H1 (cell line): Measurements from ENCODE around the gene CPPED1. TPM values are rescaled to one million over a fixed set of nuclear protein-coding genes. Genes with fewer than 3 reads are reported as not detected.

Experiments
- CTCF ChIA-PET: fragments of 300-600 bp; sonication (Branson Sonifier 250); formaldehyde crosslinking; loops from one replicate; lab custom pipeline; 2021; ENCODE audit not compliant: partially characterized antibody; lab: Charles Lee
- POLR2A ChIA-PET: fragments of 300-600 bp; sonication (Branson Sonifier 250); formaldehyde crosslinking; loops from one replicate; lab custom pipeline; 2021; ENCODE audit warnings: inconsistent platforms; ENCODE audit not compliant: partially characterized antibody; lab: Charles Lee
- DNase-seq, 2 experiments: peaks; one replicate each; pipeline versions ENCODE4 v3.0.0 to v3.0.0-alpha.2; 2010 to 2022; ENCODE audit warnings: low spot score in 2 of 2, low read depth in 1 of 2, mixed read lengths in 1 of 2
- FAIRE-seq: peaks from 2 replicates; lab custom pipeline; 2011; peaks lifted over from hg19 to GRCh38; lab: Jason Lieb, UNC
- H2AFZ ChIP-seq: 2 replicates; pipeline ENCODE4 v1.8.1; 2012; ENCODE audit warnings: low read length, inconsistent platforms
- H2AK5ac ChIP-seq: 2 replicates; pipeline ENCODE4 v1.6.1; 2013; ENCODE audit warnings: low read depth, low read length
- H2BK120ac ChIP-seq: replicated peaks from 2 replicates; pipeline ENCODE3; 2013; ENCODE audit warnings: low read depth, low read length, inconsistent platforms
- H2BK12ac ChIP-seq: 2 replicates; pipeline ENCODE4 v1.6.1; 2013; ENCODE audit warnings: low read depth, low read length
- H2BK15ac ChIP-seq: 2 replicates; pipeline ENCODE4 v1.6.1; 2013; ENCODE audit warnings: low read length
- H2BK20ac ChIP-seq: 2 replicates; pipeline ENCODE4 v1.6.1; 2013; ENCODE audit warnings: low read length
- H2BK5ac ChIP-seq: 2 replicates; pipeline ENCODE4 v1.6.1; 2013; ENCODE audit warnings: low read depth, low read length
- H3K14ac ChIP-seq: 2 replicates; pipeline ENCODE4 v1.6.1; 2013; ENCODE audit warnings: inconsistent platforms; ENCODE audit not compliant: insufficient read length
- H3K18ac ChIP-seq: 2 replicates; pipeline ENCODE4 v1.6.1; 2013; ENCODE audit warnings: low read length; ENCODE audit errors: extremely low read depth
- H3K23ac ChIP-seq: 2 replicates; pipeline ENCODE4 v1.6.1; 2013; ENCODE audit warnings: inconsistent platforms; ENCODE audit not compliant: insufficient read length
- H3K23me2 ChIP-seq: 2 replicates; pipeline ENCODE4 v1.6.1; 2013; ENCODE audit warnings: low read depth, low read length
- H3K27ac ChIP-seq: 2 replicates; pipeline ENCODE4 v1.6.1; 2011; ENCODE audit warnings: low read depth, low read length, inconsistent platforms
- H3K27me3 ChIP-seq, 4 experiments: replicated peaks in 1 of 4; 1 replicate in 1 of 4; 2 replicates in 3 of 4; pipeline versions ENCODE4 v1.6.1 to v1.8.1; 2011 to 2013; ENCODE audit warnings: low read length in 3 of 4, mild to moderate bottlenecking in 3 of 4, inconsistent platforms in 2 of 4, mixed read lengths in 2 of 4, moderate library complexity in 1 of 4; ENCODE audit not compliant: control insufficient read depth in 3 of 4, insufficient read depth in 3 of 4; ENCODE audit errors: extremely low read depth in 1 of 4
- H3K36me3 ChIP-seq, 4 experiments: 2 replicates each; pipeline versions ENCODE4 v1.6.1 to v1.8.1; 2011 to 2013; ENCODE audit warnings: mild to moderate bottlenecking in 4 of 4, low read length in 3 of 4, moderate library complexity in 2 of 4, control low read depth in 1 of 4, inconsistent platforms in 1 of 4; ENCODE audit not compliant: insufficient read depth in 4 of 4, control insufficient read depth in 2 of 4
- H3K4ac ChIP-seq: replicated peaks from 2 replicates; pipeline ENCODE3; 2013; ENCODE audit warnings: low read length, low read depth, mixed read lengths, inconsistent platforms; ENCODE audit not compliant: insufficient read length
- H3K4me1 ChIP-seq, 4 experiments: replicated peaks in 1 of 4; 1 replicate in 1 of 4; 2 replicates in 3 of 4; pipeline versions ENCODE4 v1.6.1 to v1.8.1; 2011 to 2013; ENCODE audit warnings: low read length in 3 of 4, inconsistent platforms in 2 of 4, mixed read lengths in 1 of 4; ENCODE audit not compliant: insufficient read depth in 4 of 4, control insufficient read depth in 3 of 4
- H3K4me2 ChIP-seq, 2 experiments: 2 replicates each; pipeline versions ENCODE4 v1.6.1 to v1.8.1; 2011 to 2013; ENCODE audit warnings: low read depth in 2 of 2, low read length in 2 of 2, control low read depth in 1 of 2, inconsistent platforms in 1 of 2, mild to moderate bottlenecking in 1 of 2; ENCODE audit not compliant: insufficient read depth in 1 of 2
- H3K4me3 ChIP-seq, 4 experiments: fragments of 200-600, 300-600 bp in 1 of 4; sonication (generic), shearing (Covaris generic), sonication (Bioruptor Twin) in 1 of 4; 2 replicates each; pipeline versions ENCODE4 v1.5.1 to v1.8.1; 2011 to 2016; ENCODE audit warnings: low read length in 4 of 4, low read depth in 3 of 4, control low read depth in 2 of 4, inconsistent platforms in 2 of 4, mild to moderate bottlenecking in 2 of 4, mixed read lengths in 1 of 4, moderate library complexity in 1 of 4; ENCODE audit not compliant: insufficient read depth in 2 of 4; ENCODE audit errors: extremely low read depth in 1 of 4
- H3K56ac ChIP-seq: replicated peaks from 2 replicates; pipeline ENCODE3; 2013; ENCODE audit warnings: low read depth, mild to moderate bottlenecking, mixed read lengths, low read length, inconsistent platforms; ENCODE audit not compliant: insufficient read length
- H3K79me1 ChIP-seq: 2 replicates; pipeline ENCODE4 v1.6.1; 2013; ENCODE audit warnings: low read depth, low read length, control low read depth
- H3K79me2 ChIP-seq, 2 experiments: 2 replicates each; pipeline versions ENCODE4 v1.6.1 to v1.8.1; 2012 to 2013; ENCODE audit warnings: low read length in 2 of 2, mild to moderate bottlenecking in 2 of 2, inconsistent platforms in 1 of 2; ENCODE audit not compliant: insufficient read depth in 2 of 2, control insufficient read depth in 1 of 2
- H3K9ac ChIP-seq, 4 experiments: replicated peaks in 1 of 4; 1 replicate in 1 of 4; 2 replicates in 3 of 4; pipeline versions ENCODE4 v1.6.1 to v1.8.1; 2011 to 2013; ENCODE audit warnings: low read depth in 3 of 4, low read length in 3 of 4, control low read depth in 2 of 4, mild to moderate bottlenecking in 2 of 4, moderate library complexity in 2 of 4, inconsistent platforms in 1 of 4; ENCODE audit errors: extremely low read depth in 1 of 4
- H3K9me3 ChIP-seq, 2 experiments: 2 replicates each; pipeline versions ENCODE4 v1.6.1 to v1.8.1; 2012 to 2013; ENCODE audit warnings: mild to moderate bottlenecking in 2 of 2, moderate library complexity in 2 of 2, control low read depth in 1 of 2, inconsistent platforms in 1 of 2, low read depth in 1 of 2, low read length in 1 of 2, mixed read lengths in 1 of 2; ENCODE audit not compliant: insufficient read depth in 2 of 2
- H4K20me1 ChIP-seq, 2 experiments: replicated peaks in 1 of 2; 2 replicates each; pipeline versions ENCODE3 to v1.8.1; 2011 to 2013; ENCODE audit warnings: inconsistent platforms in 2 of 2, low read length in 2 of 2, mild to moderate bottlenecking in 1 of 2; ENCODE audit not compliant: insufficient read depth in 2 of 2, control insufficient read depth in 1 of 2
- H4K5ac ChIP-seq: 2 replicates; pipeline ENCODE4 v1.6.1; 2013; ENCODE audit warnings: low read length, low read depth, mixed read lengths, inconsistent platforms; ENCODE audit not compliant: insufficient read length
- H4K8ac ChIP-seq: 2 replicates; pipeline ENCODE4 v1.8.0; 2013; ENCODE audit warnings: mild to moderate bottlenecking, moderate library complexity, low read length, inconsistent platforms; ENCODE audit not compliant: insufficient read depth; ENCODE audit errors: extremely low read depth
- H4K91ac ChIP-seq: replicated peaks from 2 replicates; pipeline ENCODE3; 2013; ENCODE audit warnings: low read length, mixed read lengths, inconsistent platforms; ENCODE audit not compliant: insufficient read length
- BACH1 ChIP-seq: IDR thresholded peaks from 2 replicates; pipeline ENCODE4 v1.6.1; 2012; ENCODE audit warnings: low read length, improper control_type of control experiment
- BCL11A ChIP-seq, 2 experiments: IDR thresholded peaks; one replicate each; pipeline ENCODE4 v1.6.1; 2011; ENCODE audit warnings: low read depth in 2 of 2, low read length in 2 of 2, mild to moderate bottlenecking in 2 of 2
- CBX5 ChIP-seq: fragments of 300-800, 300-1000 bp; sonication (generic); IDR thresholded peaks from 2 replicates; pipeline ENCODE4 v1.7.1; 2016; ENCODE audit warnings: antibody characterized with exemption, low read length, low read depth
- KDM1A ChIP-seq: fragments of 200-600, 300-600 bp; sonication (generic); IDR thresholded peaks from 2 replicates; pipeline ENCODE4 v1.7.1; 2016; ENCODE audit warnings: mild to moderate bottlenecking, low read length, borderline replicate concordance
- MAFK ChIP-seq: IDR thresholded peaks from 2 replicates; pipeline ENCODE4 v1.6.1; 2012; ENCODE audit warnings: low read depth, mild to moderate bottlenecking, improper control_type of control experiment, low read length
- NANOG ChIP-seq: IDR thresholded peaks from 2 replicates; pipeline ENCODE4 v1.6.1; 2011; ENCODE audit warnings: low read length, low read depth, mild to moderate bottlenecking, inconsistent platforms; ENCODE audit not compliant: insufficient read depth, poor library complexity, severe bottlenecking
- RNF2 ChIP-seq: fragments of 200-900, 300-1000 bp; sonication (generic); IDR thresholded peaks from 2 replicates; pipeline ENCODE4 v1.7.1; 2016; ENCODE audit warnings: borderline replicate concordance, low read depth, mild to moderate bottlenecking, antibody characterized with exemption, low read length; ENCODE audit not compliant: poor library complexity, severe bottlenecking; ENCODE audit errors: missing control alignments
- RXRA ChIP-seq: IDR thresholded peaks from 2 replicates; pipeline ENCODE4 v1.6.1; 2011; ENCODE audit warnings: low read depth, mild to moderate bottlenecking, low read length, moderate library complexity; ENCODE audit not compliant: insufficient read depth
- SIN3A ChIP-seq, 2 experiments: IDR thresholded peaks in 1 of 2; conservative IDR thresholded peaks in 1 of 2; 2 replicates each; pipeline ENCODE4 v1.6.1; 2011 to 2012; ENCODE audit warnings: low read length in 2 of 2, improper control_type of control experiment in 1 of 2, low read depth in 1 of 2, mild to moderate bottlenecking in 1 of 2
- SIX5 ChIP-seq: IDR thresholded peaks from 2 replicates; pipeline ENCODE4 v1.6.1; 2011; ENCODE audit warnings: mild to moderate bottlenecking, low read depth, low read length
- SP1 ChIP-seq: IDR thresholded peaks from 2 replicates; pipeline ENCODE4 v1.6.1; 2011; ENCODE audit warnings: low read depth, low read length
- SRF ChIP-seq: IDR thresholded peaks from 2 replicates; pipeline ENCODE4 v1.6.1; 2011; ENCODE audit warnings: mild to moderate bottlenecking, low read depth, low read length, moderate library complexity
- YY1 ChIP-seq: IDR thresholded peaks from 2 replicates; pipeline ENCODE4 v1.6.1; 2011; ENCODE audit warnings: low read depth, mild to moderate bottlenecking, low read length
- WGBS, 2 experiments: shearing (Covaris generic) in 1 of 2; methylation state at CpG; one replicate each; pipeline versions ENCODE4 v1.1.6 to v1.1.7; 2013 to 2015; ENCODE audit warnings: low lambda C conversion rate in 2 of 2, mixed read lengths in 2 of 2, inconsistent platforms in 1 of 2, low coverage in 1 of 2, missing lambda C conversion rate in 1 of 2; ENCODE audit not compliant: insufficient replicate concordance in 2 of 2, insufficient coverage in 1 of 2, insufficient read length in 1 of 2; ENCODE audit errors: extremely low coverage in 1 of 2, missing lambda C conversion rate in 1 of 2; 5-methylcytosine and 5-hydroxymethylcytosine counted together
- polyA plus RNA-seq, 7 experiments: library from polyadenylated mRNA; depleted of rRNA in 3 of 7; stranded (reverse) in 5 of 7; unstranded in 2 of 7; fragments of >200 nt in 5 of 7; fragments of 200-250 nt in 2 of 7; gene quantifications; 1 replicate in 5 of 7; 2 replicates in 1 of 7; 4 replicates in 1 of 7; pipeline versions ENCODE4 v1.2.1 to v1.2.3, GENCODE V29; 2011 to 2013; ENCODE audit warnings: missing spikeins in 2 of 7, mixed read lengths in 2 of 7
- total RNA-seq: library from RNA; stranded (reverse); fragmentation: NEBNext Ultra II Directional; extraction: Animal tissue kit (Norgen Biotek cat#: 25700); gene quantifications from 2 replicates; pipeline ENCODE4 v1.2.1, GENCODE V29; 2021

Gene CPPED1
- total and polyA plus RNA-seq, 2 of the 8 experiments (the other 6 are each of a cell fraction or from before 2014, with no cell fraction given) = 3.5 to 11.2 TPM

DNA sequence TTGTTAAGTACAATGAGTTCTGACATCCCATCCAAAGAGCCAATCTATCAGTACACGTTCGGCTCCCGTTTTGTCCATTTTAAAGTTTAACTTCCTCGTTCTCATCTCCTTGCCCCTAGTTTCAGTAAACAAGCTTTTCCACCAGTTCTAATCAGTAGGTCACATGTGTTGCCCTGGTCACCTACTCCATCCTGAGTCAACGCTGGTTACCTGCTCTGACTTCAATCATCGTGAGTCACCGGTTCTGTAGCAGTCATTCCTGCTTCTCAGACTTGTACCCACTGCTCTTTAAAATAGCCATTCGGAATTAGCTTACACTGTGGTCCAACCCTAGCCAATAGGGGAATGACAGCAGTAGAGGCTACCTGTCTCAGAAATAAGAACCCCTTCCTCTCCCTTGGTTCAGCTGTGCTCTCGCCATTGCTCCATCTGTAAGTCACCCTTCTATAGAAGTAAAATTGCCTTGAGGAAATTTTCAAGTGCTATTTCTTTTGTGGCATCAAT is 191.0 kb downstream of the CPPED1 start:
- FAIRE-seq (no peak), DNase-seq (no peak)
- Histone ChIP-seq H2BK12ac (no peak overlapping the region), H2AK5ac (0 out of 2 replicates have a peak overlapping the region, but pooled peaks have one; percentile 49), H3K9ac (no peak overlapping the region), H3K4me3 (no peak overlapping the region), H3K4me1 (peaks cover 0 to 10% (median 4%) of the 10 kb centered on the region in 4 experiments; a peak in 4 of 7 replicates), H4K5ac (no peak overlapping the region), H2BK20ac (no peak overlapping the region), H3K79me2 (no peaks in the 10 kb centered on the region), H3K14ac (no peak overlapping the region), H3K27me3 (no peaks in the 10 kb centered on the region), H3K4me2 (no peak overlapping the region), H3K27ac (no peak overlapping the region), H2BK120ac (no peak overlapping the region), H2BK15ac (no peak overlapping the region), H3K4ac (no peak overlapping the region), H3K79me1 (no peaks in the 10 kb centered on the region), H3K9me3 (no peaks in the 10 kb centered on the region), H4K91ac (no peak overlapping the region), H2AFZ (no peak overlapping the region), H2BK5ac (no peak overlapping the region; the same call in 1 of the 2 replicates), H3K18ac (no peak overlapping the region), H4K20me1 (no peaks in the 10 kb centered on the region), H3K56ac (no peak overlapping the region), H3K36me3 (no peaks in the 10 kb centered on the region; a peak in 1 of 8 replicates), H3K23ac (no peak overlapping the region), H4K8ac (no peak overlapping the region), H3K23me2 (no peaks in the 10 kb centered on the region)
- ChIA-PET CTCF (no interaction called here), POLR2A (no interaction called here)
- WGBS, 2 experiments = 90% methylated on average over 9 of the region's 9 CpGs; no CpG with 5 or more reads in 1 of the 2 experiments
- no peak for TF ChIP-seq SIX5
- TF ChIP-seq SIN3A (conservative IDR thresholded peaks at IDR 0.05 in 1 of 2, IDR thresholded peaks at IDR 0.05 in 1 of 2; ENCODE audit: low read depth in 1 of 2, low read length in 2 of 2) = no peak
- no peak for TF ChIP-seq BACH1
- no peak for TF ChIP-seq BCL11A (IDR thresholded peaks at IDR 0.05; ENCODE audit: low read depth in 2 of 2, low read length in 2 of 2)
- TF ChIP-seq RNF2 = no peak
- no peak for TF ChIP-seq MAFK
- TF ChIP-seq NANOG = no peak
- no peak for TF ChIP-seq YY1
- no peak for TF ChIP-seq RXRA
- TF ChIP-seq SP1 = no peak
- TF ChIP-seq KDM1A = no peak
- no peak for TF ChIP-seq CBX5
- TF ChIP-seq SRF = no peak
